Measurements from ENCODE around the gene TMPRSS4.

Gene TMPRSS4

GRCh38 chr11:118076754-118077281, at the start of gene TMPRSS4:
Gene TMPRSS4, plus strand, starts transcription at chr11:118077078. Its CDS starts 225 bp downstream, at chr11:118077303.
- DNase-seq (ENCODE audit: extremely low read depth in 1 of 2, low read depth in 1 of 2): no peak

- no peak for DNase-seq (ENCODE audit: extremely low read depth in 1 of 2, low read depth in 1 of 2)
Measured at GRCh38 chr11:118027694-118028093, 49.2 kb upstream of the TMPRSS4 start.

- DNase-seq (ENCODE audit: extremely low read depth in 1 of 2, low read depth in 1 of 2): no peak
Measured at GRCh38 chr11:118028626-118029025, 48.3 kb upstream of the TMPRSS4 start.

- no peak for DNase-seq (ENCODE audit: extremely low read depth in 1 of 2, low read depth in 1 of 2)
Measured at GRCh38 chr11:118033443-118033842, 43.4 kb upstream of the TMPRSS4 start.

GRCh38 chr11:118042141-118042540, 34.7 kb upstream of the TMPRSS4 start:
- no peak for DNase-seq (ENCODE audit: extremely low read depth in 1 of 2, low read depth in 1 of 2)

DNA sequence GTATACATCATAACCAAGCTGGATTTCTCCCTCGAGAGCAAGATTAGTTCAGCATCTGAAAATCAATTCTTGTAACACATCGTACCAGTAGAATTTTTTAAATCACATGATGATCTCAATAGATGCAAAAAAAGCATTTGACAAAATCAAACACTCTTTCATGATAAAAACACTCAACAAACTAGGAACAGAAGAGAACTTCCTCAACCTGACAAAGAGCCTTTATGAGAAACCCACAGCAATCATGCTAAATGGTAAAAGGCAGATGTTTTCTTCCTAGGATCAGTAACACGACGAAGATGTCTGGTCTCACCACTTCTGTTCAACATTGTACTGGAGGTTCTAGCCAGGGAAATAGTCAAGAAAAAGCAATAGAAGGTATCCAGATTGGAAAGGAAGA, 34.1 kb upstream of the TMPRSS4 start:
- no peak for DNase-seq (ENCODE audit: extremely low read depth in 1 of 2, low read depth in 1 of 2)

DNA sequence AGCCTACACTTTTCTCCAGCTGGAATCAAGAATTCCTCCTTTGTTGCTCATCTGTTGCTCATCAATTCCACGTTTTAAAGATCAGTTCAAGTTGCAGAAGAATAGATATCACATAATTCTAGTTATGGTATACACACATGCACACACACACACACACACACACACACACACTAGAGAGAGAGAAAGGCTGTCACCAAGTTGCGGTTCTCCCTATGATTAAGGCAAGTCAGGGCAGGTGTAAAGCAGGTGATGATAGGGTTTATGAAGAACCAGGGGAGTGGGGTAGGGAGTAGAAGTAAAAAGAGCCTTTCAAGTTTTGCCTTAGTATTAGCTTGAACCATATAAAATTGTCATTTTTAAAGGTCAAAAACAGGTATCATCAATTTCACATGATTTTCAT, 31.7 kb upstream of the TMPRSS4 start:
- no peak for DNase-seq (ENCODE audit: extremely low read depth in 1 of 2, low read depth in 1 of 2)

GRCh38 chr11:118046051-118046963, 30.6 kb upstream of the TMPRSS4 start:
- DNase-seq (ENCODE audit: extremely low read depth in 1 of 2, low read depth in 1 of 2): peak in 1 of 2 donors; percentile 26

DNA sequence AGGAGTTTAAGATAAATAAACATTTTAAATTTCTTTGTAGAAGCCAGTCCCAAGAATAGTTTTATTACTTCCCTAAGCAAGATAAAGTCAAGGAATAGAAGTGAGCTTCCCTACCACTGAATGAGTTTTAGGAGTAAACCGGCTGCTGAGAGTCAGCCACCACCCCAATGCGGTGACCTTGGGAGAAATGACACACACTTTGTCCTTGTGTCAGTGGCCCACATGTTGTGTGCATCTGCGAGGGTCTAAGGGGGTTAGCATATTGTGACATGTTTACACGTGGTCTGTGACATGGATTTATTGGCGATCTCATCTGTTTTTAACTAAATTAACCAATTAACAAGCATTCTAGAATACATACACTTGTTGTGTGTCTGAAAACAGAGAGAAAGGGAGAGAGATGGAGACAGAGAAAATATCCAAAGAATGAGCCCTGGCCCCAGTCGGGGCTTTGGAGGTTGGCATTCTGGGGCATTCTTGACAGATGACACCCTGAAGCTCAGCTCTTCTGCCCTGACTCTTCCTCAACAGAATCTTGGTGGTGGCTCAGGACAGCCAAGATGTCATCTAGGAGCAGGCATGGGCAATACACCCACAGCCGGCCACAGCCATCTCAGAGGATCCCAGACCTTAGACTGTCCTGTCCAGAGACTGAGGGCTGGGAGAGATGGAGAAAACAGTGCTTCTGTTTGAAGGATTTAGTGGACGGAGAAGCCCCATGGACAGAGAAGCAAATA, 29.7 kb upstream of the TMPRSS4 start:
- DNase-seq (ENCODE audit: extremely low read depth in 1 of 2, low read depth in 1 of 2): no peak

GRCh38 chr11:118047749-118048148, 29.1 kb upstream of the TMPRSS4 start:
- DNase-seq (ENCODE audit: extremely low read depth in 1 of 2, low read depth in 1 of 2): no peak

DNA sequence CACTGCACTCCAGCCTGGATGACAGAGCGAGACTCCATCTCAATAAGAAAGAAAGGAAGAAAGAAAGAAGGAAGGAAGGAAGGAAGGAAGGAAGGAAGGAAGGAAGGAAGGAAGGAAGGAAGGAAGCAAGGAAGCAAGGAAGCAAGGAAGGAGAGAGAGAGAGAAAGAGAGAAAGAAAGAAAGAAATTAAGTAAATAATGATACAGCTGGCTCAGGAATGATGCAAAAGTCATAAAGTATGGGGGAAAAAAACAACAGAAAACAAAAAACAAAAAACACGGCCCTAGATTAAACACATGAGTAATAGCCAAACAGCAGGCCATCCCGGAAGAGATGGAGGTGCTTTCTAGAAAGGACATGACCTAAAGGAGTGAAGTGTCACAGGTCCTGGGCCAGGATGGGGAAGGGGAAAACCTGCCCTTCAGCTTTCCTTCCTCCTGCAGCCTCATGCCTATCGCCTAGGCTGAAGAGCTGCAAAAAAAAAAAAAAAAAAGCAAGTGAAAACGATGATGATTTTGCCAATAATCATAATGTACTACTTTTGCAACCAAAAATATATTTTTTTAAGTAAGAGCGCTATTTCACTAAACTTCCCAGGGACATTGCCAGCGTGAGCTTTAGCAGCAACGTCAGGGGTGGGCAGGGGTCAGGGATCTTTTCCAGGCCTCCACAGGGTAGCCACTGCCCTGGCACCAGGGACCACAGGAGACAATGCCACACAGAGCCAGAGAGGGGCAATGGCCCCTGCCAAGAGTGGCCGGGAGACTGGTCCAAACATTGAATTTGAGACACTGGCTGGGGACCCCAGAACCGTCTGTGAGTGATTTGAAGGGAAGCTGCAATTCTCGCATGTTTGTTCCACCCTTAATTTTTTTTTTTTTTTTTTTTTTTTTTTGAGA, 28.2 kb upstream of the TMPRSS4 start:
- no peak for DNase-seq (ENCODE audit: extremely low read depth in 1 of 2, low read depth in 1 of 2)

DNA sequence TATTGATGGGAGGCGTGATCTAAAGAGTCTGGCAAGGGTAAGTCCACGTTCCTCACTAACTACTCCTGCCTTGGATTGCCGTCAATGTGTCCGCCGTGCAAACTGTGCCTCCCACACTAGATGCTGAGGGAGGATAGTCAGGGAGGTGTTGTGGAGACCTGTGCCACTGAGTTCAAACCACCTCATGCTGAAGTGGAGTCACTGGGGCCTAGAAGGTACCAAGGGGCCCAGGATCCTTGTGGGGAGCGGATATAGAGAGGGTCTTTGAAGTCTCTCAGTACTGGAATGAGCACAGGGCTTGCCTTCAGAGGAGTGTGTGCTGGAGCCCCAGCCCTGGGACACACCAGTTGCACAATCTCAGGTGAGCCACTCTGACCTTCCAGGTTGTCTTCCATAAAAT, 27.1 kb upstream of the TMPRSS4 start:
- DNase-seq (ENCODE audit: extremely low read depth in 1 of 2, low read depth in 1 of 2): no peak

DNA sequence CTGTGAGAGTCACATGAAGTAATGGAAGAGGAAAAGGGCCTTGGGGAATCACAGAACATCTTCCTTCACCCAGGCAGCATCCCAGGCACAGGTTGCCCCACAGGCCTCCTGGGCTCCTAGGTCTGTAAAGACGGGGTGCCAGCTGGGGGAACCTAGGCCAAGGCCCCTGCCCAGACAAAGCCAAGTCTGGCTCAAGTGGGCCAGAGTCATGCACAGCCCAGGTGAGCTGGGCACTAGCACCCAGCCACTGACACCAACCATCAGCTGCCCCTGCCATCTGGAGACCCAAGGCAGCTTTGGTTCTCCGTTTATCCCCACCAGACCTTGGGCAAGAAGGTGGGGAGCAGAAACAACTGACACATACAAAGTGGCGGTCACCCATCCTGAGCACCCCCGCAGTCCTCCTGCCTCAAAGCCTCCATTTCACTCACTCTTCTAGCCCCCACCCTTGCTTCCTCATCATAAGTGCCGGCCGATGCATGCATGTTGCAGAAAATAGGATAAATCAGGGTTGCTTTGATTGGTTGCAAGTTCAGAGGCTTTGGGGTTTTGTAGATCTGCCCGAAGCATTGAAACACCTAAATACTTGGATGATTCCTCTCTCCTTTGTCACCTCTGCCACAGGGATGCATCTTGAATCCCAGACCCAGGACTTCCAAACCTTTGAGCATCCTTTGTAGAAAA, 26.5 kb upstream of the TMPRSS4 start:
- no peak for DNase-seq (ENCODE audit: extremely low read depth in 1 of 2, low read depth in 1 of 2)

GRCh38 chr11:118051136-118051610, 25.7 kb upstream of the TMPRSS4 start:
- DNase-seq (ENCODE audit: extremely low read depth in 1 of 2, low read depth in 1 of 2): no peak

DNA sequence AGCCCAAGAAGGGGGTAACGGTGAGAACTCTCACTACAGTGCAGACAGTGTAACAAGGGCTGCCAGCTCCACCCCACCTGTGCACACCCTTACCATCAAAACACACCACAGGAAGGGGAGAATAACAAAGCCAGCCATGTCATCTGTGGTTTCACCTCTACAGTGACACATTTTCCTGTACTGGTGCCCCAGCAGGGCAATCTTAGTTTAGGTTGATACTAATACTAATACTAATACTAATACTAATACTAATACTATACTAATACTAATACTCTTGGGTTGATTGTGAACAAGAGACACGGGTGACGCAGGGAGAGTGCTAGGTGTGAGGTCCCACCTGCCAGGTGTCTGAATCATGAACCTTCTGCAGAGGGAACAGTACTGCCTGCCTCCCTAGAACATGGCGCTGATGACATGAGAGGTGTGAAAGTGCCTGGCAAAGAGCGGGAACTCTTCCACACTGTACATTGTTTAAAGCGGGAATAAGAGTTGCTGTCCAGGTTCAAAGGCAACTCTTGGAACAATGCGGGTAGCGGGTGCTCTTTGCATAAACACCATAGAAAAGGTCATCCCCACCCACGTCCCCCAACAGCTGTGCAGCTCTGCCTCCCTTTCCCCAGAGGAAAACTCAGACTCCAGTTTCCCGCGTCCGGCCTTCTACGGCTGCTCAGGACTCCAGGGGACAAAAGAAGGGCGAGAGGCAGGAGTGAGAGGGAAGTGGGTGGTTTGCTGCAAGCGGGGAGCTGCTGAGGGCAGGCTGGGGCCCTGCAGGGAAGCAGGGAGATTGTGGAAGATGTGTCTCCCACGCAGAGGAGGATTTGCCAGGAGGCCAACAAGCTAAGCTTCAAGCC, 25.0 kb upstream of the TMPRSS4 start:
- peak; percentile 35 to 53 for DNase-seq (ENCODE audit: extremely low read depth in 1 of 2, low read depth in 1 of 2)

GRCh38 chr11:118052581-118053206, 24.2 kb upstream of the TMPRSS4 start:
- no peak for DNase-seq (ENCODE audit: extremely low read depth in 1 of 2, low read depth in 1 of 2)

DNA sequence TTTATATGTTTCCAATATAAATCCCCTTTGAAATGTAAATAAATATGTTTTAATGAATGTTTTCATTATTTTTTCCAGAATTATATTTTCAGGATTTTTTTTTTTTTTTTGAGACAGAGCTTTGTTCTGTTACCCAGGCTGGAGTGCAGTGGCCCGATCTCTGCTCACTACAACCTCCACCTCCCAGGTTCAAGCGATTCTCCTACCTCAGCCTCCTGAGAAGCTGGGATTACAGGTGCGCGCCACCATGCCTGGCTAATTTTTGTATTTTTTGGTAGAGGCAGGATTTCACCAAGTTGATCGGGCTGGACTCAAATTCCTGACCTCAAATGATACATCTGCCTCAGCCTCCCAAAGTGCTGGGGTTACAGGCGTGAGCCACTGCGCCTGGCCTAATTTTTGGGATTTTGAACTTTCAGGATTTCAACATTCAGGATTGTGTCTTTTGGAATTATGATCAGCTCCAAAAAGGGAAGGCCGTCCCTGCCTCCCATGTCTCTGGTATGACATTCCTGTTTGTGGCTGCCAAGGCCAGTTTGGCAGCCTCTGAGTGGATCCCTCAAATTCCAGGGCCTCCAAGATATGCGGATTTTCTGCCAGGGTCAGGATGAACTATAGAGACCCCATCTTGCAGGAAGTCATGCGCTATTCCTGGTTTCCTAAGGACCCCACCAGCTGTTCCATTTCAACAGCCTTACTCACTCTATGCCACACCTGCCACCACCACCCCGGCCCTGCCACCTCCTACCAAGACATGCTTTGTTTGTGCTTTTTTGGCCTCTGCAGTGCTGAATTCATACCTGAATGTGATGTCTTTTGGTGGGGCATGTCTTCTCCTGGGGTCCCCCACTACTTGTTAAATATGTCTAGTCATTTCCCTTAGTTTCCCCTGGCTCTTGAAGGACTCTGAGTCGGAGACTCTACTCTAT, 21.9 kb upstream of the TMPRSS4 start:
- DNase-seq (ENCODE audit: extremely low read depth in 1 of 2, low read depth in 1 of 2): no peak

DNA sequence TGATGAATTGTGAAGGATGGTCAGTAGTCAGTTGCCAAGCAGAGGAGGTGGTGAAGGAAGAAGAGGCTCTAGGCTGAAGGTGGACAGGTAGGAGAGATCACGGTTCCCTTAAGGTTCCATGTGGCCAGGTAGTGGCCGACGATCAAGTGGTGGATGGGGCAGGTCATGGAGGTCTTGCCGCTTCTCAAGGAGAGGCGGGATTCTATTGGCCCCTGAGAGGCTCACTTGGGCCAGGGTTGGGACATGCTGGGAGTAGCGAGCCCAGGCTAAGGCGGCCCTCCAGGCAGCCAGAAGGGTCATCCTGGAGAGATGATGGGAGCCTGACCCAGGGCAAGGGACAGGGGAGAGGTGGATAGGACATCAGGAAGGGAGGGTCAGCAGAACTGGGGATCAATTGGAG, 20.9 kb upstream of the TMPRSS4 start:
- no peak for DNase-seq (ENCODE audit: extremely low read depth in 1 of 2, low read depth in 1 of 2)
